HepG2 (cell line): ENCODE results near the gene CXADR. TPM values are rescaled to one million over a fixed set of nuclear protein-coding genes. Genes with fewer than 3 reads are reported as not detected.

Source experiments
- ATAC-seq: fragments of 200-7000 bp; cut with Tn5 transposase; 3 replicates; pipeline ENCODE4 v1.9.1; 2020; ENCODE audit warnings: mild to moderate bottlenecking, moderate library complexity
- BruUV-seq: library from RNA; stranded (reverse); fragments of 400-500 nt; replicated peaks from 2 replicates; lab custom pipeline; 2021; lab: Mats Ljungman, UMichigan
- CTCF ChIA-PET: fragments of 300-600 bp; formaldehyde crosslinking; extraction: SDS; loops from one replicate; lab custom pipeline; 2021; ENCODE audit warnings: low total read pairs, inconsistent platforms, low intra/inter-chr PET ratio; lab: Yijun Ruan, JAX
- POLR2A ChIA-PET: fragments of 350-600 bp; sonication (Branson Sonifier 250); formaldehyde crosslinking; loops from one replicate; lab custom pipeline; 2020; ENCODE audit warnings: antibody characterized with exemption, inconsistent platforms; lab: Yijun Ruan, JAX
- DNase-seq: peaks from one replicate; pipeline ENCODE4 v3.0.0-alpha.2; 2015; ENCODE audit warnings: low spot score
- FAIRE-seq: peaks from 3 replicates; lab custom pipeline; 2011; peaks lifted over from hg19 to GRCh38; lab: Jason Lieb, UNC
- H2AFZ ChIP-seq: one replicate; pipeline ENCODE4 v1.6.1; 2011; ENCODE audit warnings: low read length, inconsistent platforms
- H3K27ac ChIP-seq: fragments of 300-600 bp; 3 replicates; pipeline ENCODE4 v1.8.0; 2011; ENCODE audit warnings: mixed run types, mild to moderate bottlenecking, mixed read lengths, low read length, inconsistent platforms; ENCODE audit not compliant: insufficient read depth; ENCODE audit errors: extremely low read length
- H3K27me3 ChIP-seq, 2 experiments: fragments of 200-600 bp in 1 of 2; 2 replicates in 1 of 2; 3 replicates in 1 of 2; pipeline versions ENCODE4 v1.6.0 to v1.8.0; 2011; ENCODE audit warnings: low read length in 2 of 2, mild to moderate bottlenecking in 2 of 2, moderate library complexity in 2 of 2, inconsistent platforms in 1 of 2; ENCODE audit not compliant: insufficient read depth in 2 of 2, control insufficient read depth in 1 of 2
- H3K36me3 ChIP-seq, 2 experiments: fragments of 200-600 bp in 1 of 2; replicated peaks in 1 of 2; 2 replicates in 1 of 2; 3 replicates in 1 of 2; pipeline versions ENCODE4 v1.5.1 to v1.8.0; 2011; ENCODE audit warnings: low read length in 2 of 2, inconsistent platforms in 1 of 2; ENCODE audit not compliant: insufficient read depth in 2 of 2, control insufficient read depth in 1 of 2
- H3K4me1 ChIP-seq: 2 replicates; pipeline ENCODE4 v1.5.1; 2012; ENCODE audit warnings: low read length, inconsistent platforms; ENCODE audit not compliant: insufficient read depth
- H3K4me2 ChIP-seq: 2 replicates; pipeline ENCODE4 v1.6.0; 2011; ENCODE audit warnings: low read depth, low read length, inconsistent platforms
- H3K4me3 ChIP-seq, 3 experiments: fragments of 200-600 bp in 1 of 3; sonication (generic), shearing (Covaris generic) in 1 of 3; replicated peaks in 1 of 3; 2 replicates each; pipeline ENCODE4 v1.5.1; 2011 to 2016; ENCODE audit warnings: low read length in 3 of 3, inconsistent platforms in 2 of 3, low read depth in 2 of 3, mild to moderate bottlenecking in 2 of 3, control low read depth in 1 of 3, mixed read lengths in 1 of 3; ENCODE audit not compliant: insufficient read depth in 1 of 3
- H3K79me2 ChIP-seq: one replicate; pipeline ENCODE4 v1.6.1; 2011; ENCODE audit warnings: low read length, inconsistent platforms; ENCODE audit not compliant: insufficient read depth
- H3K9ac ChIP-seq: 2 replicates; pipeline ENCODE4 v1.6.0; 2011; ENCODE audit warnings: mild to moderate bottlenecking, low read depth, low read length, inconsistent platforms; ENCODE audit not compliant: insufficient read depth
- H3K9me3 ChIP-seq: 2 replicates; pipeline ENCODE4 v1.5.1; 2012; ENCODE audit warnings: mild to moderate bottlenecking, low read length
- H4K20me1 ChIP-seq: 2 replicates; pipeline ENCODE4 v1.6.0; 2011; ENCODE audit warnings: inconsistent platforms, mild to moderate bottlenecking, low read length, moderate library complexity; ENCODE audit not compliant: insufficient read depth
- BCL6 ChIP-seq: IDR thresholded peaks from 2 replicates; pipeline ENCODE4 v1.6.1; 2016; ENCODE audit warnings: missing genetic modification reagents, missing compliant biosample characterization
- CC2D1A ChIP-seq: sonication (generic); formaldehyde crosslinking; IDR thresholded peaks from 2 replicates; pipeline ENCODE4 v1.8.1; 2023; ENCODE audit warnings: mild to moderate bottlenecking, missing genetic modification reagents
- CEBPG ChIP-seq: IDR thresholded peaks from 2 replicates; pipeline ENCODE4 v1.6.1; 2016
- KLF11 ChIP-seq: IDR thresholded peaks from 2 replicates; pipeline ENCODE4 v1.6.1; 2016; ENCODE audit warnings: missing compliant biosample characterization
- MEIS2 ChIP-seq: sonication (generic); formaldehyde crosslinking; IDR thresholded peaks from 2 replicates; pipeline ENCODE4 v1.9.0; 2021; ENCODE audit warnings: mild to moderate bottlenecking, missing genetic modification reagents
- MYNN ChIP-seq: sonication (generic); formaldehyde crosslinking; IDR thresholded peaks from 2 replicates; pipeline ENCODE4 v1.4.0; 2020; ENCODE audit warnings: mild to moderate bottlenecking, low read depth, missing genetic modification reagents
- STAT5B ChIP-seq: sonication (generic); formaldehyde crosslinking; IDR thresholded peaks from 2 replicates; pipeline ENCODE4 v1.4.0; 2020; ENCODE audit warnings: missing genetic modification reagents
- XBP1 ChIP-seq: sonication (generic); formaldehyde crosslinking; IDR thresholded peaks from 2 replicates; pipeline ENCODE4 v1.5.0; 2020; ENCODE audit warnings: missing genetic modification reagents
- ZBTB7A ChIP-seq: sonication (generic); formaldehyde crosslinking; IDR thresholded peaks from 2 replicates; pipeline ENCODE4 v1.8.0; 2022; ENCODE audit warnings: mild to moderate bottlenecking, missing genetic modification reagents
- ZFP62 ChIP-seq: sonication (generic); formaldehyde crosslinking; IDR thresholded peaks from 2 replicates; pipeline ENCODE4 v1.4.0; 2020; ENCODE audit warnings: missing genetic modification reagents
- ZNF136 ChIP-seq: sonication (generic); formaldehyde crosslinking; IDR thresholded peaks from 2 replicates; pipeline ENCODE4 v1.8.1; 2022; ENCODE audit warnings: low read depth, mild to moderate bottlenecking, moderate library complexity, missing genetic modification reagents
- ZNF225 ChIP-seq: sonication (generic); formaldehyde crosslinking; IDR thresholded peaks from 2 replicates; pipeline ENCODE4 v1.4.0; 2020; ENCODE audit warnings: mild to moderate bottlenecking, missing genetic modification reagents
- ZNF232 ChIP-seq: sonication (generic); formaldehyde crosslinking; IDR thresholded peaks from 2 replicates; pipeline ENCODE4 v1.4.0; 2020; ENCODE audit warnings: missing genetic modification reagents, borderline replicate concordance
- ZNF383 ChIP-seq: sonication (generic); formaldehyde crosslinking; IDR thresholded peaks from 2 replicates; pipeline ENCODE4 v1.4.0; 2020; ENCODE audit warnings: missing genetic modification reagents, mild to moderate bottlenecking, borderline replicate concordance
- ZNF747 ChIP-seq: sonication (generic); formaldehyde crosslinking; IDR thresholded peaks from 2 replicates; pipeline ENCODE4 v1.8.1; 2023; ENCODE audit warnings: missing genetic modification reagents, mild to moderate bottlenecking, borderline replicate concordance
- ZNF768 ChIP-seq: sonication (generic); formaldehyde crosslinking; IDR thresholded peaks from 2 replicates; pipeline ENCODE4 v1.4.0; 2020; ENCODE audit warnings: missing genetic modification reagents
- WGBS: methylation state at CpG from one replicate; pipeline ENCODE4 v1.1.6; 2017; ENCODE audit warnings: low lambda C conversion rate; 5-methylcytosine and 5-hydroxymethylcytosine counted together
- in situ Hi-C: cut with HindIII; loops from 2 replicates; pipeline ENCODE4 v1.10.0; 2017; ENCODE audit warnings: low pct_unique_long_range_greater_than_20kb; ENCODE audit not compliant: extremely low pct_ligation_motif_present
- intact Hi-C: fragments of 100-400 bp; cut with micrococcal nuclease; formaldehyde crosslinking; loops from one replicate; pipeline ENCODE4 v1.10.0; 2022; ENCODE audit not compliant: unreplicated experiment
- polyA plus RNA-seq, 8 experiments: library from polyadenylated mRNA; depleted of rRNA in 3 of 8; stranded (reverse) in 7 of 8; unstranded in 1 of 8; fragments of >200 nt; fragmentation: Illumina TruSeq in 4 of 8; extraction: Trizol in 4 of 8; gene quantifications; 2 replicates each; pipeline versions ENCODE4 v1.2.1 to v1.2.3, GENCODE V29; 2011 to 2016; ENCODE audit warnings: low read depth in 4 of 8, missing spikeins in 1 of 8, mixed read lengths in 1 of 8; ENCODE audit not compliant: insufficient read depth in 1 of 8
- total RNA-seq, 5 experiments: library from RNA; depleted of rRNA; stranded (reverse); fragments of >200 nt; fragmentation: Illumina TruSeq; extraction: Trizol; gene quantifications; 2 replicates each; pipeline ENCODE4 v1.2.3, GENCODE V29; 2016; ENCODE audit warnings: low read depth in 1 of 5
- TF ChIP-seq, protein P1 (sequence below): sonication (generic); formaldehyde crosslinking; IDR thresholded peaks from 2 replicates; pipeline ENCODE4 v1.4.0; 2020; ENCODE audit warnings: missing genetic modification reagents, borderline replicate concordance
- TF ChIP-seq, protein P2 (sequence below): sonication (generic); formaldehyde crosslinking; IDR thresholded peaks from 2 replicates; pipeline ENCODE4 v1.4.0; 2020; ENCODE audit warnings: missing genetic modification reagents
- TF ChIP-seq, protein P3 (sequence below): sonication (generic); formaldehyde crosslinking; IDR thresholded peaks from 2 replicates; pipeline ENCODE4 v1.8.1; 2023; ENCODE audit warnings: mild to moderate bottlenecking, inconsistent platforms, moderate library complexity, missing genetic modification reagents, borderline replicate concordance

Gene CXADR
- total and polyA plus RNA-seq, 2 of the 13 experiments (the other 11 are each of a cell fraction or from before 2014, with no cell fraction given), result 86.8 to 110 TPM

DNA sequence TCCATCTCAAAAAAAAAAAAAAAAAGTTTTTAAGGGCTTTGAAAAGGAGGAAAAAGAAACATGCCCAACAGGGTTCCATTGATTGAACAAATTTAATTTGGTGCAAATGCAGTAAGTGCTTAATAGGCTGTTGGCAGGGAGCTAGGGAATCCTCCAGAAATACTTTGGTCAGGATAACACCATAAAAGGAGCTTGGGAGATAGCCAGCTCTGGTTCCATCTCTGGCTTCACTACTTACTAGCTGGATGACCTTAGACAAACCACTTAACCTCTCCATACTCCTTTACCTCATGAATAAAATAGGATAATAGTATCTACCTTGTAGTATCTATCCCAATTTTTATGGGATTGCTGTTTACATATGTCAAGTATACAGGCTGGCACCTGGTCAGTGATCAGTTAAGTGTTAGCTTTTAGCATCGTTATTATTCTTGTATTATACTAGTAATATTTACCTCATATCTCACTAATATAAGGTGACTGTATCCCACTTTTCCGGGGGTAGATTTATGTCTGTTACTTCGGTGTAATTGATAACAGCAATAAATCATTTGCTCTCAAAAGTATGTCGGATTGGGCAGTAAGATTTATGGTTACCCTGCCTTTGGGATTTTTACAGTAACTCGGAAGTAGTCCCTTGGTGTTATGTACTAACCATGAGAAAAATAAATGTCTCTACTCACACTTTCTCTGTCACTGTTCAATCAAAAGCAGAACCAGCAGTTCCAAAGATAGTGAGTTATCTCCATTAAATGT lies 63.4 kb downstream of the CXADR start:
- CTCF ChIA-PET, result no interaction called here
- DNase-seq (no peak), FAIRE-seq (no peak), ATAC-seq (no peak; the same call in 2 of the 3 replicates)
- in situ Hi-C loops, result no loop called here
- H3K27me3 ChIP-seq, result no peaks in the 10 kb centered on the region
- peaks cover 3% of the 10 kb centered on the region for H3K79me2 ChIP-seq
- H3K27ac ChIP-seq, result no peak overlapping the region
- peaks cover 2 to 25% of the 10 kb centered on the region in 2 experiments; a peak in 3 of 5 replicates for H3K36me3 ChIP-seq
- intact Hi-C loops, result no loop called here
- WGBS, result 97% methylated on average over 5 of the region's 5 CpGs
- H3K4me2 ChIP-seq, result no peak overlapping the region
- 0 out of 2 replicates have a peak, but pooled peaks cover 3% of the 10 kb centered on the region for H4K20me1 ChIP-seq
- no TSS peak for BruUV-seq
- H2AFZ ChIP-seq, result no peak overlapping the region
- H3K9me3 ChIP-seq, result no peaks in the 10 kb centered on the region
- no peak overlapping the region for H3K4me3 ChIP-seq
- POLR2A ChIA-PET, result no interaction called here
- TF ChIP-seq STAT5B (CRISPR knock-in tag) (no peak), ZFP62 (no peak), MYNN (CRISPR knock-in tag) (no peak), ZNF232 (CRISPR knock-in tag) (no peak), MEIS2 (no peak), CEBPG (CRISPR knock-in tag) (no peak), KLF11 (no peak), ZNF747 (CRISPR knock-in tag) (no peak), ZNF383 (no peak), CC2D1A (CRISPR knock-in tag) (no peak), ZNF768 (CRISPR knock-in tag) (no peak), ZNF136 (CRISPR knock-in tag) (no peak), XBP1 (CRISPR knock-in tag) (no peak), BCL6 (no peak), ZNF225 (CRISPR knock-in tag) (no peak), ZBTB7A (CRISPR knock-in tag) (no peak)
- TF ChIP-seq, protein P1, sequence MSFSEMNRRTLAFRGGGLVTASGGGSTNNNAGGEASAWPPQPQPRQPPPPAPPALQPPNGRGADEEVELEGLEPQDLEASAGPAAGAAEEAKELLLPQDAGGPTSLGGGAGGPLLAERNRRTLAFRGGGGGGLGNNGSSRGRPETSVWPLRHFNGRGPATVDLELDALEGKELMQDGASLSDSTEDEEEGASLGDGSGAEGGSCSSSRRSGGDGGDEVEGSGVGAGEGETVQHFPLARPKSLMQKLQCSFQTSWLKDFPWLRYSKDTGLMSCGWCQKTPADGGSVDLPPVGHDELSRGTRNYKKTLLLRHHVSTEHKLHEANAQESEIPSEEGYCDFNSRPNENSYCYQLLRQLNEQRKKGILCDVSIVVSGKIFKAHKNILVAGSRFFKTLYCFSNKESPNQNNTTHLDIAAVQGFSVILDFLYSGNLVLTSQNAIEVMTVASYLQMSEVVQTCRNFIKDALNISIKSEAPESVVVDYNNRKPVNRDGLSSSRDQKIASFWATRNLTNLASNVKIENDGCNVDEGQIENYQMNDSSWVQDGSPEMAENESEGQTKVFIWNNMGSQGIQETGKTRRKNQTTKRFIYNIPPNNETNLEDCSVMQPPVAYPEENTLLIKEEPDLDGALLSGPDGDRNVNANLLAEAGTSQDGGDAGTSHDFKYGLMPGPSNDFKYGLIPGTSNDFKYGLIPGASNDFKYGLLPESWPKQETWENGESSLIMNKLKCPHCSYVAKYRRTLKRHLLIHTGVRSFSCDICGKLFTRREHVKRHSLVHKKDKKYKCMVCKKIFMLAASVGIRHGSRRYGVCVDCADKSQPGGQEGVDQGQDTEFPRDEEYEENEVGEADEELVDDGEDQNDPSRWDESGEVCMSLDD, result no peak
- TF ChIP-seq, protein P2, sequence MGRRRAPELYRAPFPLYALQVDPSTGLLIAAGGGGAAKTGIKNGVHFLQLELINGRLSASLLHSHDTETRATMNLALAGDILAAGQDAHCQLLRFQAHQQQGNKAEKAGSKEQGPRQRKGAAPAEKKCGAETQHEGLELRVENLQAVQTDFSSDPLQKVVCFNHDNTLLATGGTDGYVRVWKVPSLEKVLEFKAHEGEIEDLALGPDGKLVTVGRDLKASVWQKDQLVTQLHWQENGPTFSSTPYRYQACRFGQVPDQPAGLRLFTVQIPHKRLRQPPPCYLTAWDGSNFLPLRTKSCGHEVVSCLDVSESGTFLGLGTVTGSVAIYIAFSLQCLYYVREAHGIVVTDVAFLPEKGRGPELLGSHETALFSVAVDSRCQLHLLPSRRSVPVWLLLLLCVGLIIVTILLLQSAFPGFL, result no peak
- TF ChIP-seq, protein P3, sequence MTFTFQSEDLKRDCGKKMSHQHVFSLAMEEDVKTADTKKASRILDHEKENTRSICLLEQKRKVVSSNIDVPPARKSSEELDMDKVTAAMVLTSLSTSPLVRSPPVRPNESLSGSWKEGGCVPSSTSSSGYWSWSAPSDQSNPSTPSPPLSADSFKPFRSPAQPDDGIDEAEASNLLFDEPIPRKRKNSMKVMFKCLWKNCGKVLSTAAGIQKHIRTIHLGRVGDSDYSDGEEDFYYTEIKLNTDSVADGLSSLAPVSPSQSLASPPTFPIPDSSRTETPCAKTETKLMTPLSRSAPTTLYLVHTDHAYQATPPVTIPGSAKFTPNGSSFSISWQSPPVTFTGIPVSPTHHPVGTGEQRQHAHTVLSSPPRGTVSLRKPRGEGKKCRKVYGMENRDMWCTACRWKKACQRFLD, result no peak
- TF ChIP-seq, all 625 proteins: peak for 0
- Histone ChIP-seq H3K4me1 (peaks cover 5% of the 10 kb centered on the region; the same call in 1 of the 2 replicates), H3K9ac (no peak overlapping the region)
